Measurements from ENCODE around the gene SLC38A11. TPM values are rescaled to one million over a fixed set of nuclear protein-coding genes. Genes with fewer than 3 reads are reported as not detected.
A peak's percentile ranks its signal among the peaks of the same experiment; 100 is the strongest.

SLC38A11 gene
- total and polyA plus RNA-seq, 2 of the 13 experiments (the other 11 are each of a cell fraction or from before 2014, with no cell fraction given), result 14.0 to 14.3 TPM

DNA sequence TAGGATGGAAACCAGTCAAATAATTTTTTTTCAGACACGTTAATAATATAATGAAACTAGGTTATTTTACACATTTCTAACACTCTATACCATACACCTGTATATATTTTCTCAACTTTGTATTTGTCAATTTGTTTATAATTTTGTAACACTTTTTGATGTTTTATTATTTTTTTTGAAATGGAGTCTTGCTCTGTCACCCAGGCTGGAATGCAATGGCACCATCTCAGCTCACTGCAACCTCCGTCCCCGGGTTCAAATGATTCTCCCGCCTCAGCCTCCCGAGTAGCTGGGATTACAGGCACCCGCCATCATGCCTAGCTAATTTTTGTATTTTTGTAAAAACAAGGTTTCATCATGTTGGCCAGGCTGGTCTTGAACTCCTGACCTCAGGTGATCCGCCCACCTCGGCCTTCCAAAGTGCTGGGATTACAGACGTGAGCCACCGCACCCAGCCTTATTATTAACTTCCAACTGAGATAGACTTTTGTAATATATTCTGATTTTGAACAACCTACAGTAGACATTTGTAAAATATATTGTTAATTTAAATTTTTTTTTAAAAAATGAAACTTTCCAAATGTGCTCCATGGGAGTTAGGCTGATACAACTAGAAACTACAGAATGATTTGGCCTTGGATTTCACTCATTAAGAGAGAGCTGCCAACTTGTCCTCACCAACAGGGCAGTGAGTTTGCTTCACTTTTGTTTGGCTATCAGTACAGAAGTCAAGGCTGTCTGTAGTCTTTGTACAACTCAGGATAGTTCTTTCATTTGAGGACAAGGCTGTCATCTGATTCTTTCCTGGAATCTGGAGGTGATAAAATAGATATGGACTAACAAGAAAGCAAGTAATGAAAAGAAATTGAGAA is 79.8 kb downstream of the SLC38A11 start (continued):
- TF ChIP-seq, protein P1, sequence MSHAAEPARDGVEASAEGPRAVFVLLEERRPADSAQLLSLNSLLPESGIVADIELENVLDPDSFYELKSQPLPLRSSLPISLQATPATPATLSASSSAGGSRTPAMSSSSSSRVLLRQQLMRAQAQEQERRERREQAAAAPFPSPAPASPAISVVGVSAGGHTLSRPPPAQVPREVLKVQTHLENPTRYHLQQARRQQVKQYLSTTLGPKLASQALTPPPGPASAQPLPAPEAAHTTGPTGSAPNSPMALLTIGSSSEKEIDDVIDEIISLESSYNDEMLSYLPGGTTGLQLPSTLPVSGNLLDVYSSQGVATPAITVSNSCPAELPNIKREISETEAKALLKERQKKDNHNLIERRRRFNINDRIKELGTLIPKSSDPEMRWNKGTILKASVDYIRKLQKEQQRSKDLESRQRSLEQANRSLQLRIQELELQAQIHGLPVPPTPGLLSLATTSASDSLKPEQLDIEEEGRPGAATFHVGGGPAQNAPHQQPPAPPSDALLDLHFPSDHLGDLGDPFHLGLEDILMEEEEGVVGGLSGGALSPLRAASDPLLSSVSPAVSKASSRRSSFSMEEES (CRISPR knock-in tag; IDR thresholded peaks at IDR 0.05), result peak; percentile 67; the same call in 1 of the 2 replicates
- TF ChIP-seq SP4 (CRISPR knock-in tag; IDR thresholded peaks at IDR 0.05) (no peak), MIER2 (CRISPR knock-in tag; IDR thresholded peaks at IDR 0.05) (peak; percentile 32; the same call in 1 of the 2 replicates), NONO (IDR thresholded peaks at IDR 0.05) (no peak), NONO (CRISPR knock-in tag; conservative IDR thresholded peaks at IDR 0.05) (no peak), RELA (CRISPR knock-in tag; IDR thresholded peaks at IDR 0.05) (no peak), ZNF761 (CRISPR knock-in tag; conservative IDR thresholded peaks at IDR 0.05) (no peak), NFIC (IDR thresholded peaks at IDR 0.05; ENCODE audit: low read length) (peak; percentile 49; the same call in 1 of the 2 replicates), KLF11 (CRISPR knock-in tag; IDR thresholded peaks at IDR 0.05) (no peak), RAD21 (CRISPR knock-in tag; IDR thresholded peaks at IDR 0.05) (no peak), KLF6 (CRISPR knock-in tag; IDR thresholded peaks at IDR 0.05) (0 out of 2 replicates have a peak, but pooled peaks have one; percentile 57), NR2C2 (CRISPR knock-in tag; IDR thresholded peaks at IDR 0.05; ENCODE audit: borderline replicate concordance) (peak; percentile 55; the same call in 1 of the 2 replicates), ZMYM2 (CRISPR knock-in tag; IDR thresholded peaks at IDR 0.05) (peak; percentile 80; the same call in 1 of the 2 replicates), DNMT1 (CRISPR knock-in tag; IDR thresholded peaks at IDR 0.05) (no peak), REPIN1 (CRISPR knock-in tag; IDR thresholded peaks at IDR 0.05; ENCODE audit: borderline replicate concordance, low read depth) (peak; percentile 69; the same call in 1 of the 2 replicates), ELF1 (CRISPR knock-in tag; IDR thresholded peaks at IDR 0.05) (no peak), HDAC2 (CRISPR knock-in tag; IDR thresholded peaks at IDR 0.05) (peak; percentile 85), TOE1 (CRISPR knock-in tag; IDR thresholded peaks at IDR 0.05) (no peak)
- TF ChIP-seq, protein P2, sequence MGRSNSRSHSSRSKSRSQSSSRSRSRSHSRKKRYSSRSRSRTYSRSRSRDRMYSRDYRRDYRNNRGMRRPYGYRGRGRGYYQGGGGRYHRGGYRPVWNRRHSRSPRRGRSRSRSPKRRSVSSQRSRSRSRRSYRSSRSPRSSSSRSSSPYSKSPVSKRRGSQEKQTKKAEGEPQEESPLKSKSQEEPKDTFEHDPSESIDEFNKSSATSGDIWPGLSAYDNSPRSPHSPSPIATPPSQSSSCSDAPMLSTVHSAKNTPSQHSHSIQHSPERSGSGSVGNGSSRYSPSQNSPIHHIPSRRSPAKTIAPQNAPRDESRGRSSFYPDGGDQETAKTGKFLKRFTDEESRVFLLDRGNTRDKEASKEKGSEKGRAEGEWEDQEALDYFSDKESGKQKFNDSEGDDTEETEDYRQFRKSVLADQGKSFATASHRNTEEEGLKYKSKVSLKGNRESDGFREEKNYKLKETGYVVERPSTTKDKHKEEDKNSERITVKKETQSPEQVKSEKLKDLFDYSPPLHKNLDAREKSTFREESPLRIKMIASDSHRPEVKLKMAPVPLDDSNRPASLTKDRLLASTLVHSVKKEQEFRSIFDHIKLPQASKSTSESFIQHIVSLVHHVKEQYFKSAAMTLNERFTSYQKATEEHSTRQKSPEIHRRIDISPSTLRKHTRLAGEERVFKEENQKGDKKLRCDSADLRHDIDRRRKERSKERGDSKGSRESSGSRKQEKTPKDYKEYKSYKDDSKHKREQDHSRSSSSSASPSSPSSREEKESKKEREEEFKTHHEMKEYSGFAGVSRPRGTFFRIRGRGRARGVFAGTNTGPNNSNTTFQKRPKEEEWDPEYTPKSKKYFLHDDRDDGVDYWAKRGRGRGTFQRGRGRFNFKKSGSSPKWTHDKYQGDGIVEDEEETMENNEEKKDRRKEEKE (IDR thresholded peaks at IDR 0.05), result no peak
- TF ChIP-seq, protein P3, sequence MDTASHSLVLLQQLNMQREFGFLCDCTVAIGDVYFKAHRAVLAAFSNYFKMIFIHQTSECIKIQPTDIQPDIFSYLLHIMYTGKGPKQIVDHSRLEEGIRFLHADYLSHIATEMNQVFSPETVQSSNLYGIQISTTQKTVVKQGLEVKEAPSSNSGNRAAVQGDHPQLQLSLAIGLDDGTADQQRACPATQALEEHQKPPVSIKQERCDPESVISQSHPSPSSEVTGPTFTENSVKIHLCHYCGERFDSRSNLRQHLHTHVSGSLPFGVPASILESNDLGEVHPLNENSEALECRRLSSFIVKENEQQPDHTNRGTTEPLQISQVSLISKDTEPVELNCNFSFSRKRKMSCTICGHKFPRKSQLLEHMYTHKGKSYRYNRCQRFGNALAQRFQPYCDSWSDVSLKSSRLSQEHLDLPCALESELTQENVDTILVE (CRISPR knock-in tag; IDR thresholded peaks at IDR 0.05), result no peak; the same call in 1 of the 2 replicates
- TF ChIP-seq, protein P4, sequence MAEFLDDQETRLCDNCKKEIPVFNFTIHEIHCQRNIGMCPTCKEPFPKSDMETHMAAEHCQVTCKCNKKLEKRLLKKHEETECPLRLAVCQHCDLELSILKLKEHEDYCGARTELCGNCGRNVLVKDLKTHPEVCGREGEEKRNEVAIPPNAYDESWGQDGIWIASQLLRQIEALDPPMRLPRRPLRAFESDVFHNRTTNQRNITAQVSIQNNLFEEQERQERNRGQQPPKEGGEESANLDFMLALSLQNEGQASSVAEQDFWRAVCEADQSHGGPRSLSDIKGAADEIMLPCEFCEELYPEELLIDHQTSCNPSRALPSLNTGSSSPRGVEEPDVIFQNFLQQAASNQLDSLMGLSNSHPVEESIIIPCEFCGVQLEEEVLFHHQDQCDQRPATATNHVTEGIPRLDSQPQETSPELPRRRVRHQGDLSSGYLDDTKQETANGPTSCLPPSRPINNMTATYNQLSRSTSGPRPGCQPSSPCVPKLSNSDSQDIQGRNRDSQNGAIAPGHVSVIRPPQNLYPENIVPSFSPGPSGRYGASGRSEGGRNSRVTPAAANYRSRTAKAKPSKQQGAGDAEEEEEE (CRISPR knock-in tag; IDR thresholded peaks at IDR 0.05; ENCODE audit: borderline replicate concordance), result no peak
- TF ChIP-seq, protein P5, sequence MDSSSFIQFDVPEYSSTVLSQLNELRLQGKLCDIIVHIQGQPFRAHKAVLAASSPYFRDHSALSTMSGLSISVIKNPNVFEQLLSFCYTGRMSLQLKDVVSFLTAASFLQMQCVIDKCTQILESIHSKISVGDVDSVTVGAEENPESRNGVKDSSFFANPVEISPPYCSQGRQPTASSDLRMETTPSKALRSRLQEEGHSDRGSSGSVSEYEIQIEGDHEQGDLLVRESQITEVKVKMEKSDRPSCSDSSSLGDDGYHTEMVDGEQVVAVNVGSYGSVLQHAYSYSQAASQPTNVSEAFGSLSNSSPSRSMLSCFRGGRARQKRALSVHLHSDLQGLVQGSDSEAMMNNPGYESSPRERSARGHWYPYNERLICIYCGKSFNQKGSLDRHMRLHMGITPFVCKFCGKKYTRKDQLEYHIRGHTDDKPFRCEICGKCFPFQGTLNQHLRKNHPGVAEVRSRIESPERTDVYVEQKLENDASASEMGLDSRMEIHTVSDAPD (CRISPR knock-in tag; IDR thresholded peaks at IDR 0.05), result peak; percentile 60; the same call in 1 of the 2 replicates

All from HepG2 (cell line).